GM18502 (cell line): ENCODE data around the gene HHEX.
"Not testable (repeated sequence)": the region's sequence is repeated elsewhere in the genome, so short reads cannot be mapped to it uniquely, and the experiment has no call there.

Experiments
- ATAC-seq: cut with Tn5 transposase; IDR thresholded peaks from one replicate; pipeline ENCODE4 v1.9.1; 2021; ENCODE audit warnings: mild to moderate bottlenecking; ENCODE audit not compliant: unreplicated experiment, poor library complexity

Gene HHEX

GRCh38 chr10:92689663-92690210 lies at the start of gene HHEX:
Gene HHEX, plus strand, starts transcription at chr10:92689955. Its CDS starts 32 bp downstream, at chr10:92689987.
- peak; percentile 59 for ATAC-seq

- ATAC-seq: no peak
Observed at GRCh38 chr10:92640107-92640506, 49.6 kb upstream of the HHEX start.

- ATAC-seq: no peak
Observed at GRCh38 chr10:92641492-92641891, 48.3 kb upstream of the HHEX start.

- no peak for ATAC-seq
Observed at GRCh38 chr10:92644921-92645320, 44.8 kb upstream of the HHEX start.

DNA sequence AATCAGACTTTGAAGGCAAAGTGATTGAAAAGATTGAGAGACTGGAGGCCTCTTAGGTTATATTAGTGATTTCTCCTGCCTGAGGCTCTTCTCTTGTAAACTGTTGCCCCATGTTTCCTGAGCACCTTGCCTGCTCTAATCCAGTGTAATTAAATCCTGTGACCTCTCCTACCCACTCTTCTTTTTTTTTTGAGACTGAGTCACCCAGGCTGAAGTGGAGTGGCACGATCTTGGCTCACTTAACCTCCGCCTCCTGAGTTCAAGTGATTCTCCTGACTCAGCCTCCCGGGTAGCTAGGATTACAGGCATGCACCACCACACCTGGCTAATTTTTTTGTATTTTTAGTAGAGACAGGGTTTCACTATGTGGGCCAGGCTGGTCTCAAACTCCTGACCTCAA lies 38.9 kb upstream of the HHEX start:
- ATAC-seq: not testable (repeated sequence)

- no peak for ATAC-seq
Observed at GRCh38 chr10:92655426-92655825, 34.3 kb upstream of the HHEX start.

DNA sequence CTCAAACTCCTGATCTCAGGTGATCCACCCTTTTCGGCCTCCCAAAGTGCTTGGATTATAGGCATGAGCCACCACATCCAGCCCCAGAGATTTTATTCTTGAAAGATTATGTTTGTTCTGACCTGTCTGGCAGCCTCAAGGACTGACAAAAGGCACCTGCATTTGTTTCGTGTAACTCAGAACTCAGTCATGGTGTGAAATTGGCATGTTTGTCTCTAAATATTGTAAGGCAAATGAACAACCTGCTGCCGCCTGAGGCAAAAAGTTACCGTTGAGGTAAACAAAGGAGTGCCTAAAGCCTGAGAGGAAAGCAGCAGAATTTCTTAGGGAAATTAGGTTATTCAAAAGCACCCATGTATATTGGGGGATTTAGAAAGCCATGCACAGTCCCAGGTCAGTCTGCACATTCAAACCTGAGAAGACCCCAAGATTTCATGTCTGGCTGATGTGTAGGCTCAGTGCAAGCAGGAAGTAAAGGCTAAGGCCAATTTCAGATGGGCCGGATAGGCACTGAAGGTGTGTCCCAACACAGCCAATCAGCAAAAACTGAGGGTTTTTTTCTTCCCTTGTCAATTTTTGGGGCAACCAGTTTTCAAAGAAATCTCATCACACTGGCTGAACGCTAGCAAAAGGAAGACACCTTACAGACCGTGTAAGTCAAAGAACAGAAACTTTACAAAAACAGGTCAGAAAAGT lies 33.3 kb upstream of the HHEX start:
- ATAC-seq: no peak

- ATAC-seq: no peak
Observed at GRCh38 chr10:92657024-92657423, 32.7 kb upstream of the HHEX start.

GRCh38 chr10:92662848-92663247 lies 26.9 kb upstream of the HHEX start:
- no peak for ATAC-seq

GRCh38 chr10:92664322-92664721 lies 25.4 kb upstream of the HHEX start:
- no peak for ATAC-seq

DNA sequence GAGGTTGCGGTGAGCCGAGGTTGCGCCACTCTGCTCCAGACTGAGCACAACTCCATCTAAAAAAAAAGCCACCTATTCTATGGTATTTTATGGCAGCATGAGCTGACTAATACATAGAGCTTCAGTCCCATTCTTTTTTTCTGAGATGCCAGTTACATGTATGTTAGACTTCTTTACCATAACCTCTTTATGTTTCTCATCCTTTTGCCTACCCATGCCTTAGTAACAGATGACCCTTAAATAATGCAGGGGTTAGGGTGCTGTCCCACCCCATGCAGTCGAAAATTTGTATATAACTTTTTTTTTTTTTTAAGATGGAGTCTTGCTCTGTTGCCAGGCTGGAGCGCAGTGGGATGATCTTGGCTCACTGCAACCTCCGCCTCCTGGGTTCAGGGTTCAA lies 22.7 kb upstream of the HHEX start:
- no peak for ATAC-seq

DNA sequence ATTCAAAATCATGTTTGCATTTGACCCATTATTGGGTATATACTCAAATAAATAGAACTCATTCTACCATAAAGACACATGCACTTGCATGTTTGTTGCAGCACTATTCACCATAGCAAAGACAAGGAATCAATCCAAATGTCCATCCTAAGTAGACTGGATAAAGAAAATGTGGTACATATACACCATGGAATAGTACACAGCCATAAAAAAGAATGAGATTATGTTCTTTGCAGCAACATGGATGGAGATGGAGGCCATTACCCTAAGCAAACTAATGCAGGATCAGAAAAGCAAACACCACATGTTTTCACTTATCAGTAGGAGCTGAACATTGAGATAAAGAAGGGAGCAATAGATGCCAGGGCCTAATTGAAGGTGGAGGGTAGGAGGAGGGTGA lies 12.0 kb upstream of the HHEX start:
- no peak for ATAC-seq

DNA sequence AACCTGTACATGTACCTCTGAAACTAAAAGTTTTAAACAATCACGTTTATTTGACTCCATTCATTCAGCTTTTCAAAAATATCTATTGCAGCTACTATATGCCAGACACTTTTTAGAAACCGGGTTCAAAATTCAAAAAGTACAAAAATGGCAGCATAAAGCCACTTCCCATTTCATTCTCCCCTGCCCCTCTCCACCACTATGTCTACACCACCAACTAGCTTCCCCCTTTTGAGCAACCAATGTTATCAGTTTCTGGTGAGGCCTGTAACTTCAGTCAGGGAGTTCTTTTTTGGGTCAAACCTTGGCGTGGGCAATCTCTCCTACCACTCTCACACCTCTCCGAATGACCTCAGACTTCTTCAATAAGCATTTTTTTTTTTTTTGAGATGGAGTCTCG lies 11.5 kb upstream of the HHEX start:
- no peak for ATAC-seq

- ATAC-seq: no peak
Observed at GRCh38 chr10:92681306-92681834, 8.4 kb upstream of the HHEX start.

DNA sequence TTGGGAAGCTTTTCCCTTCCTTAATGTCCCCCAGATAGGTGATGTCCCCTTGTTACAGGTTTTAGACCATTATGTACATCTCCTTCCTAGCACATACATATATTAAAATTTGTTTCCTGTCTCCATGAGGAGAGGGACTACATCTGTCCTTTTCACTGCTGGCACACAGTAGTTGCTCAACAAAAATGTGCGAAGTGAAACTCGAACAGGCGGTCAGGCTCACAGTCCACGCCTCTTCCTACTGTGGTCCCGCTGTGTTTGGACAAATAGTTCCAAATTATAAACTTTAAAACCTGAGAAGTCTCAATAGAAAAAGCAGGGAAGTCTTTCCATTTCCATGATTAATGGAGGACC lies 1.2 kb upstream of the HHEX start:
- ATAC-seq: no peak

DNA sequence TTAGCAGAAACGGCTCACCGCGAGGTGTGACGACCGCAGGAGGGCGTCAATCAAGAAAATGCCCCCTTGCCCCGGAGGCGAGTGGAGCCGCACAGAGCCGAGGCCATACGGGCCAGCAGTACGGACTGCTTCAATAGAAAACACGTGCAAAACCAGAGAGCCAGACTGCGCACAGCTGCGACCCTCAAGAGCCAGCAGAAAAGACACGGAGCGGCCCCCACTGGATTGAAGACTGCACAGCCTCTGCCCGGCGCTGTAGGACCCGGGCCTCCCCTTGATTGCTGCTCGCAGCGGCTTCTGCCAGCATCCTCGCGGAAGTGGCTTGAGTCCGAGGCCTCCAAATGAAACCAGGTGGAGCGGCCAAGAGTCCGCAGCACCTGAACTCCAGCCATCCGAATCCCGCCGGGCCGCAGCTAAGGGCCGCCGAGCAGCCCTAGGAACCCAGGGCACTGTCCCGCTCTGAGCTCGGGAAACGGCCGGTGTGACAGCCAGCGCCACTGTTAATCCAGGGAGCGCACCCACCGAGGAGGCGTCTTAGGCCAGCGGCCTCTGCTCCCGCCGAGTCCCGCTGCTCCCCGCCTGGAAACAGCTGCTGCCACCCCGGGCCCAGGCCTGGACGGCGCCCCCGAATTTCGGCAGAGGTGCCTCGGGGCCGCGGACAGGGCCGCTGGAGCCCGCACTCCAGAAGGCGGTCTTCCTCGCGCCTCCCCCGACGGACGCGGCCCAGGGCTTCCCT lies 660 bp upstream of the HHEX start:
- peak; percentile 34 for ATAC-seq

DNA sequence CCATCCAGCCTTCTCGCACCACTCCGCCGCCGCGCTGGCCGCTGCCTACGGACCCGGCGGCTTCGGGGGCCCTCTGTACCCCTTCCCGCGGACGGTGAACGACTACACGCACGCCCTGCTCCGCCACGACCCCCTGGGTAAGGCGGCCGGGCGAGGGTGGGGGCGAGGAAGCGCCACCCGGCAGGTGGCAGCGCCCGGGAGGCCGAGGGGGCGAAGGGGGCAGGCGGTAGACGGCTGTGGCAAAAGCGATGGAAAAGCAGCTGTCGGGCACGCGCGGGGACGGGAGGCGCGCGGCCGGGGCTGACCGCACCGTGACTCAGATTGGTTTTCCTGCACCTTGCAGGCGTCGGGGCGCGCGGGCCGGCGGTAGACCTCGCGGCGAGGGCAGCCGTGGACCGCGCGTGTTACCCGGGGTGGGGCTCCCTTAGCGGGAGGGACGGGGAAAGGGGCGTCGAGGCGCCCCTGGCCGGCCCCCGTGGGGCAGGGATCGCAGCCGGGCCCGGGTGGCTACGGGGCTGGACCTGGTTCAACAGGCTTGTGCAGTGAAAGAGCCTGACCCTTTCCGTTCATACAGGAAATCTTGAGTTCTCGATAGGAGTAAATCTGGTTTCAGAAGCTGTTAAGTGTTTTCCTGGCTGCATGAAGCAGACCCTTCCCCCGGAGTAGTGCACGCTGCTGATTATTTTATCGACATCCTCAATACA lies 608 bp downstream of the HHEX start:
- ATAC-seq: no peak

DNA sequence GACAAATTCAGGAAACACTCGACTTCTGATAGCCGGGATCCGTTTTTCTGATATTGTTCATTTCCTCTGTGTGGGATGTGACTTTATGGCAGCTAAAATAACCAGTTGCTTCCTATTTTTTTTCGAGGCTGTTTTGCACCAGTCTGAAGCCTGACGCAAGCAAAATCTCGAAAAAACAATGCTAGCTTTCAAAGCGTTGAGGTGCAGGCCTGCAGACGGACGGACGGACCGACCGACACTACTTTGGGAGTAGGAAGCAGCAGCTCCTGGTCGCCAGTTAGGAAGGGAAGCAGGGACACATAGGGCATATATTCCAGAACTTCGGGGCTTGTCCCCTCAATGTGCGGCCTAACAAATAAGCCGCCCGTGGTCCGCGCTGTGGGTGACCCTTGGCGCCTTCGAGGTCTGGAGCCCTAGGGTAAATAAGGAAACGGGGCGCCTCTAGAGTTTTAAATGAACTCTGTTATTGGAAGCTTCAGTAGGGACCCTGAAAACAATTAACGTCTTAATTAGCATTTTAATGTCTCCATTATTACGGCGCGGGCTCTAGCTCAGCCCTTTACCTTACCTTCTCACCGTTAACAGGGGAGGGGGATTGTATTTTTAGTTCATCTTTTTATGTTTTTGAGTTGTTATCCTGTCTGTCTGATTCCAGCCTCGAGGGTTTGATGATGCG lies 1.3 kb downstream of the HHEX start:
- no peak for ATAC-seq

GRCh38 chr10:92691591-92692079 lies 1.9 kb downstream of the HHEX start:
- no peak for ATAC-seq

DNA sequence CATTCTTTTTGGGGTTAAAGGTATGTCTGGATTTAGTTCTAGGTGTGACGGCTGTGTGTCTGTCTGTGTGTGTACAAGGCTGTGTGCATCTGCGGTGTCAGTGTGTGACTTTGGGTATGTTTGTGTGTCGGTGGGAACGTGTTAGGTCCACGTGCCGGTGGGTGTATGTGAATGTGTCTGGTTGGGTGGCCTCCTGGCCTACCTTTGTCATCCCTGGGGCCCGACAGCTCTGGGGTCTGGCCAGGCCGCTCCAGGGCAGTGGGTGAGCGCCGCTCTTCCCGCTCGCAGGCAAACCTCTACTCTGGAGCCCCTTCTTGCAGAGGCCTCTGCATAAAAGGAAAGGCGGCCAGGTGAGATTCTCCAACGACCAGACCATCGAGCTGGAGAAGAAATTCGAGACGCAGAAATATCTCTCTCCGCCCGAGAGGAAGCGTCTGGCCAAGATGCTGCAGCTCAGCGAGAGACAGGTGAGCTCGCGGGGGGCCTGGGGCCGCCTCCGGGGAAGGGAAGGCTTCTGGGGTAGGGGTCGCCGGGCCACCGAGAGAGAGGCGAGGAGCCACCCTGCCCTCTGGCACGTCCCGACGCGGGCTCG lies 2.4 kb downstream of the HHEX start:
- ATAC-seq: no peak
